ELR (cell line): ENCODE measurements around the gene WNT9A.

Experiments used
- DNase-seq: peaks from one replicate; pipeline ENCODE4 v3.0.0-alpha.2; 2015; ENCODE audit warnings: low read depth

WNT9A gene

GRCh38 chr1:227941509-227942020 lies 6.2 kb downstream of the WNT9A start:
- DNase-seq, result no peak

DNA sequence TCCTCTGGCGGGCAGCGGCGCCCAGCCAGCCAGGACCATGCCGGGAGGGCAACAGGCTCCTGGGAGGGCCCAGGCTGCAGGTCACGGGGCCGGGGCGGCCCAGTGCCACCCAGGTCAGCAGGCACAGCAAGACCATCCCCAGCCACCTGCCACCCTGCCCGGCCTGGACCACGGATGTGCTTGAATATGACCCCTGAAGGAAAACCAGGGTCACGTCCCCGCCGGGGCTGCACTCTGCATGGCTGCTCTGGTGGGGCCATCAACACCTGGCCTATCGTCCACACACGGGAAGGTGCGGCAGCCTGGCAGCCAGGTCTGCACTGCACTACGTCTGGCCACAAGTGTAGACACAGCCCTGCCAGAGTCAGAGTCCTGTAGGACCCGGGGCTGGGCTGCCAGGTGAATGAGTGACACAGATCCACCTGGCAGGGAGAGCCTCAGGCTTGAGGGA lies 6.9 kb downstream of the WNT9A start:
- DNase-seq, result no peak

- DNase-seq, result no peak
Measured at GRCh38 chr1:227939791-227940771, 7.7 kb downstream of the WNT9A start.

GRCh38 chr1:227938911-227939790 lies 8.6 kb downstream of the WNT9A start:
- no peak for DNase-seq

- no peak for DNase-seq
Measured at GRCh38 chr1:227938276-227938675, 9.5 kb downstream of the WNT9A start.

- DNase-seq, result no peak
Measured at GRCh38 chr1:227937838-227938145, 9.9 kb downstream of the WNT9A start.

DNA sequence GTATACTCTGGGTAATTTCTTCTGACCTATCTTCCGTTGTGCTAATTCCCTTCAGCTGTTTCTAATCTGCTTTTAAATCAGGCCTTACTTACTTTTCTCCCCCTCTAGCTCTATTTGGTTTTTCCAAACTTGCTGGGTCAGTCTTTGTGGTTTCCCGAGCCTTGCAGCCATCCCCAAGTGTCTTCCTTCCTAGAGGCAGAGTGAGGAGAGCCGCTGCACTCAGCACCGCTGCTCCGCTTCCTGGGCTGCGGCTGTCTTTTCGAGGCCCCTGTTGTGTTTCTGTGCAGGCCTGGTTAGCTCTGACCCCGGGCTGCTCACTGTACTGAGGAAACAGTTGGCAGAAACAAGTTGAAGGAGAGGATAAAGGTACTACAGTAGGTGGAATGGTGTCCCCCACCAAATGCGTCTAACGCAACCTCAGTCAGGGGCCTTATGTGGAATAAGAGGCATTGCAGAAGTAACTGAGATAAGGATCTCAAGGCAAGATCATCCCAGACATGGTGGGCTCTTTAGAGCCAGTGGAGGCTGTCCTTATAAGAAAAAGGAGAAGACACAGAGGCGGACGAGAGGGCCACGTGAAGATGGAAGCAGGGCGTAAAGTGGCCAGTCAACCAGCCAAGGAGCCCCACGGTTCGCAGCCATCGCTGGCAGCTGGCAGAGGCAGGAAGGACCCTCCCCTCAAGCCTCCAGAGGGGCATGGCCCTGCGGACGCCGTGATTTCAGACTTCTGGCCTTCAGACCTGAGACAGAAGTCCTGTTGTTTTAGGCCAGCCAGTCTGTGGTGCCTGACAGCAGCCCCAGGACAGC lies 10.5 kb downstream of the WNT9A start:
- no peak for DNase-seq

DNA sequence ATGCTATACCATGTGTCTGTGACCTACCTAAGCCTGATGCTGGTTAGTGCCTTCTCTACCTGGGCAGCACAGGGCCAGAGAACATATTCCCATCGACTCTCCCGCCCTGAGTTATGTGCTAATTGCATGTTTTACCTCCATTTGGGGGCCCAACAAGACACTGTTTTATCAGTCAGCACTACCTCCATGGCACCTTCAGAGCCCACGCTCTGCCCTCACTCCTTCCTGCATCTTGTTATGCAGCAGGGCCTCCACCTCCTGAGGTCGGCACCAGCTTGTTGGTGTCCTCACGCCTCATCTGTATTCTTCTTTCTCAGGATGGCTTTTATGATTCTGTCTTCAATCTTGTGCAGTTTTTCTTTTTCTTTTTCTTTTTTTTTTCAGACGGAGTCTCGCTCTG lies 11.9 kb downstream of the WNT9A start:
- DNase-seq, result no peak

DNA sequence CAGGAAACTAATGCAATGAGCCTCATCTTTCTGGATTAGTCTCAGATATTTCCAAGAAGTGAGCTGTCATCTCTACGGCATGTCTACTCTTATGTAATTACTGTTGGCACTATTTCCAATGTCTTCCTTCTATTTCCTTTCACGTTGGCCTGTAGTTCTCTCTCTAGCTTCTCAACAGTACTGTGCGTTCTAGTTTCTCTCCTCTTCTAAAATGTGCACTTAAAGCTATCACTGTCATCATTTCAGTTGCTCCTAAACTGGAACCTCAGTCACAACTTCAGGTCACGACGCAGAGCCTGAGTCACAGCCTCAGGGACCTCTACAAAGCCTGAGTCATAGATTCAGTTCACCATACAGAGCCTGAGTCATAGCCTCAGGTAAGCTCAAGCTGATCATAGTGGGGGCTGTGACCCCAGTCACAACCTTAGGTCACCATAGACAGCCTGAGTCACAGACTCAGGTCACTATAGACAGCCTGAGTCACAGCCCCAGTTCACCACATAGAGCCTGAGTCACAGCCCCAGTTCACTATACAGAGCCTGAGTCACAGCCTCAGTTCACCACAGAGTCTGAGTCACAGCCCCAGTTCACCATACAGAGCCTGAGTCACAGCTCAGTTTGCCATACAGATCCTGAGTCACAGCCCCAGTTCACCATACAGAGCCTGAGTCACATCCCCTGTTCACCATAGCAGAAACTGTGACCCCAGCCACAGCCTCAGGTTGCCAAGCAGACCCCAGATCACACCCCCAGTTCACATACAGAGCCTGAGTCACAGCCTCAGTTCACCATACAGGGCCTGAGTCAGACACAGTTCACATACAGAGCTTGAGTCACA lies 13.0 kb downstream of the WNT9A start:
- DNase-seq, result peak; percentile 69

DNA sequence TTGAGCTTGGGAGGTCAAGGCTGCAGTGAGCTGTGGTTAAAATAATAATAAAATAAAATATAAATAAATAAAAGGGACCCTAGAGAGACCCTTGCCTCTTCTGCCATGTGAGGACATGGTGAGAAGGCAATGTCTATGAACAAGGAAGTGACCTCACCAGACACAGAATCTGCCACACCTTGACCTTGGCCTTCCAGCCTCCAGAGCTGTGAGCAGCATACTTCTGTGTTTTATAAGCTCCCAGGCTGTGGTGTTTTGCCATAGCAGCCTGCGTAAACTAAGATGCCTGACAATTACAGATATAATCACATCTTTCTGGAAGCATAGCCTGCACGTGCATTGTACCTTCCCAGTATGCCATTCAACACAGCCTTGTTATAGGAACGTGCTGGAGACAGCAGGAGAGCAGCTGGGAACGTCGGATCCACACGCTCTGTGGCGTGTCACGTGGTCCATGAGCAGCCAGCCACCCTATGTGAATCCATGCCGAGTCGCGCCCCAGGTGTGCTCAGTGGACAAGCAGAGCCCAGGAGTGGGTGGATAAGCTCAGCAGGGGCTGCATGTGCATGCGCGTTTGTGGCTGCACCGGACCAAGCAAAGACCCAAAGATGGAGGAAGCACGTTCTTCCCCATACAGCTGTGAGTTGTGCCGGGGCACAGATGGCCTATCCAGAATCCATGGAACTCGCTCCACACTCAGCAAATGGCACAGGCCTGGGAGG lies 17.8 kb downstream of the WNT9A start:
- no peak for DNase-seq

GRCh38 chr1:227928811-227929375 lies 18.8 kb downstream of the WNT9A start:
- no peak for DNase-seq

GRCh38 chr1:227927971-227928741 lies 19.6 kb downstream of the WNT9A start:
- no peak for DNase-seq

GRCh38 chr1:227926896-227927885 lies 20.5 kb downstream of the WNT9A start:
- DNase-seq, result no peak

GRCh38 chr1:227926216-227926791 lies 21.4 kb downstream of the WNT9A start:
- no peak for DNase-seq

- DNase-seq, result no peak
Measured at GRCh38 chr1:227925582-227926198, 22.0 kb downstream of the WNT9A start.

- no peak for DNase-seq
Measured at GRCh38 chr1:227924833-227925574, 22.7 kb downstream of the WNT9A start.
